ENCODE results near the gene CASTOR1. TPM values are rescaled to one million over a fixed set of nuclear protein-coding genes. Genes with fewer than 3 reads are reported as not detected.

CASTOR1 gene
- total RNA-seq, 2 donors from 2014 or later, result 6.3 to 7.5 TPM

GRCh38 chr22:30266445-30267381, 22.6 kb downstream of the CASTOR1 start, which contains the start of gene OSM:
Gene OSM, minus strand, starts transcription at chr22:30266851. Its CDS starts 52 bp downstream, at chr22:30266799.
- Mint-ChIP-seq H3K9me3 (no peaks in the 10 kb centered on the region), H3K36me3 (peaks cover 22 to 75% of the 10 kb centered on the region in 2 donors), H3K27ac (peak within 1 kb of the TSS; percentile 97 to 98)
- DNase-seq (ENCODE audit: low spot score in 2 of 2) (peak; percentile 62 to 88), ATAC-seq (peak; percentile 44 to 55)

GRCh38 chr22:30265823-30266444, 23.4 kb downstream of the CASTOR1 start:
- Mint-ChIP-seq H3K9me3 (no peaks in the 10 kb centered on the region), H3K27ac (peak overlapping the region; percentile 97 to 98), H3K36me3 (peaks cover 22 to 69% of the 10 kb centered on the region in 2 donors)
- peak; percentile 83 to 89 for DNase-seq (ENCODE audit: low spot score in 2 of 2)
- peak; percentile 68 to 79 for ATAC-seq

GRCh38 chr22:30265131-30265720, 24.1 kb downstream of the CASTOR1 start:
- ATAC-seq (no peak), DNase-seq (ENCODE audit: low spot score in 2 of 2) (no peak)
- H3K36me3 Mint-ChIP-seq, result peaks cover 22 to 64% of the 10 kb centered on the region in 2 donors
- peak overlapping the region; percentile 84 to 98 for H3K27ac Mint-ChIP-seq
- H3K9me3 Mint-ChIP-seq, result no peaks in the 10 kb centered on the region

GRCh38 chr22:30263883-30264282, 25.4 kb downstream of the CASTOR1 start:
- no peaks in the 10 kb centered on the region for H3K9me3 Mint-ChIP-seq
- no peak for ATAC-seq
- peaks cover 22 to 54% of the 10 kb centered on the region in 2 donors for H3K36me3 Mint-ChIP-seq
- H3K27ac Mint-ChIP-seq, result peak overlapping the region in 1 of 2 donors; percentile 98
- no peak for DNase-seq (ENCODE audit: low spot score in 2 of 2)

GRCh38 chr22:30262917-30263741, 26.2 kb downstream of the CASTOR1 start:
- no peaks in the 10 kb centered on the region for H3K9me3 Mint-ChIP-seq
- peak in 1 of 2 donors; percentile 18 for ATAC-seq
- peaks cover 16 to 47% of the 10 kb centered on the region in 2 donors for H3K36me3 Mint-ChIP-seq
- peak overlapping the region; percentile 44 to 84 for H3K27ac Mint-ChIP-seq
- peak; percentile 76 to 91 for DNase-seq (ENCODE audit: low spot score in 2 of 2)

- DNase-seq (ENCODE audit: low spot score in 2 of 2), result no peak
- Mint-ChIP-seq H3K36me3 (peaks cover 16 to 44% of the 10 kb centered on the region in 2 donors), H3K27ac (no peak overlapping the region), H3K9me3 (no peaks in the 10 kb centered on the region)
- no peak for ATAC-seq
Observed at GRCh38 chr22:30262112-30262511, 27.2 kb downstream of the CASTOR1 start.

GRCh38 chr22:30261134-30261533, 28.2 kb downstream of the CASTOR1 start:
- peaks cover 13 to 39% of the 10 kb centered on the region in 2 donors for H3K36me3 Mint-ChIP-seq
- ATAC-seq (no peak), DNase-seq (ENCODE audit: low spot score in 2 of 2) (no peak)
- H3K9me3 Mint-ChIP-seq, result no peaks in the 10 kb centered on the region
- H3K27ac Mint-ChIP-seq, result peak overlapping the region in 1 of 2 donors; percentile 3

GRCh38 chr22:30260682-30261081, 28.6 kb downstream of the CASTOR1 start:
- Mint-ChIP-seq H3K36me3 (peaks cover 8 to 34% of the 10 kb centered on the region in 2 donors), H3K9me3 (no peaks in the 10 kb centered on the region), H3K27ac (no peak overlapping the region)
- ATAC-seq (no peak), DNase-seq (ENCODE audit: low spot score in 2 of 2) (no peak)

- no peak for ATAC-seq
- Mint-ChIP-seq H3K27ac (no peak overlapping the region), H3K36me3 (peaks cover 4 to 30% of the 10 kb centered on the region in 2 donors), H3K9me3 (no peaks in the 10 kb centered on the region)
- no peak for DNase-seq (ENCODE audit: low spot score in 2 of 2)
Observed at GRCh38 chr22:30260276-30260675, 29.0 kb downstream of the CASTOR1 start.

GRCh38 chr22:30254314-30254713, 35.0 kb downstream of the CASTOR1 start:
- no peak for ATAC-seq
- no peak for DNase-seq (ENCODE audit: low spot score in 2 of 2)
- Mint-ChIP-seq H3K9me3 (no peaks in the 10 kb centered on the region), H3K36me3 (no peaks in the 10 kb centered on the region), H3K27ac (no peak overlapping the region)

- ATAC-seq (no peak), DNase-seq (ENCODE audit: low spot score in 2 of 2) (no peak)
- Mint-ChIP-seq H3K9me3 (no peaks in the 10 kb centered on the region), H3K27ac (no peak overlapping the region), H3K36me3 (no peaks in the 10 kb centered on the region)
Observed at GRCh38 chr22:30253205-30253852, 36.0 kb downstream of the CASTOR1 start.

- Mint-ChIP-seq H3K36me3 (no peaks in the 10 kb centered on the region), H3K9me3 (no peaks in the 10 kb centered on the region), H3K27ac (no peak overlapping the region)
- ATAC-seq, result no peak
- DNase-seq (ENCODE audit: low spot score in 2 of 2), result no peak
Observed at GRCh38 chr22:30252411-30253204, 36.7 kb downstream of the CASTOR1 start.

- no peak for DNase-seq (ENCODE audit: low spot score in 2 of 2)
- no peaks in the 10 kb centered on the region for H3K9me3 Mint-ChIP-seq
- no peak overlapping the region for H3K27ac Mint-ChIP-seq
Observed at GRCh38 chr22:30251711-30252110, 37.6 kb downstream of the CASTOR1 start.

GRCh38 chr22:30250661-30251267, 38.5 kb downstream of the CASTOR1 start:
- H3K9me3 Mint-ChIP-seq, result no peaks in the 10 kb centered on the region
- peak overlapping the region in 1 of 2 donors; percentile 50 for H3K27ac Mint-ChIP-seq
- DNase-seq (ENCODE audit: low spot score in 2 of 2), result peak in 1 of 2 donors; percentile 77
- peaks cover 6 to 12% of the 10 kb centered on the region in 2 donors for H3K36me3 Mint-ChIP-seq
- ATAC-seq, result peak; percentile 27 to 77

More at GRCh38 chr22:30251711-30252110, 37.6 kb downstream of the CASTOR1 start:
- ATAC-seq, result no peak
- peaks cover 0 to 2% of the 10 kb centered on the region in 2 donors for H3K36me3 Mint-ChIP-seq
